ENCODE data around the gene NIPAL3. TPM values are rescaled to one million over a fixed set of nuclear protein-coding genes. Genes with fewer than 3 reads are reported as not detected.

NIPAL3 gene
- total RNA-seq, 1 experiment from 2014 or later = 11.2 TPM

DNA sequence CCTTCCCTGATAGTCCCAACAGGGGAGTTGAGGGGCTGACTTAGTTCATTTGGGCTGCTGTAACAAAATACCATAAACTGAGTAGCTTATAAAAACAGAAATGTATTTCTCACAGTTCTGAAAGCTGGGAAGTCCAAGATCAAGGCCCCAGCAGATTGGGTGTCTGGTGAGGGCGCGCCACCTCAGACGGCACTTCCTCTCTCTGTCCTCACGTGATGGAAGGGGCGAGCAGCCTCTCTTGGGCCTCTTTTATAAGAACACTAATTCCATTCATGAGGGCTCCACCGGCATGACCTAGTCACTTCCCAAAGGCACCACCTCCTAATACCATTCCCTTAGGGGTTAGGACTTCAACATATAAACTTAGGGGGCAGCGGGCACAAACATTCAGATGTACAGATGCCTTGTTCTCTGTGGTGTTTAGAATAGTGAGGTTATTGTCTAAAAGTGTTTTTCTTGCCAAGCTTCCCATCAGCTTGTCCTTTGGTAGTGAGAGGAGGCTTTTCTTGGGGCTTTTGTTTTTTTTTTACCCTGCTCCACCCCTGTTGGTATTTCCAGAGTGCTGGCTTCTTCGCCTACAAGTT lies 20.3 kb downstream of the NIPAL3 start:
- DNase-seq (ENCODE audit: low spot score) (no peak), ATAC-seq (no peak)
- no peak overlapping the region for H3K4me3 Mint-ChIP-seq
- no peaks in the 10 kb centered on the region for H3K36me3 Mint-ChIP-seq
- H3K4me1 Mint-ChIP-seq = peaks cover 14% of the 10 kb centered on the region
- ChIA-PET CTCF (no interaction called here), POLR2A (no interaction called here)
- TF ChIP-seq ZNF317 (CRISPR knock-in tag; IDR thresholded peaks at IDR 0.05; ENCODE audit: borderline replicate concordance, low read depth) (no peak), ZBTB21 (CRISPR knock-in tag; IDR thresholded peaks at IDR 0.05; ENCODE audit: borderline replicate concordance) (no peak), GRHL2 (CRISPR knock-in tag; IDR thresholded peaks at IDR 0.05; ENCODE audit: insufficient replicate concordance, severe bottlenecking) (no peak)
- no peaks in the 10 kb centered on the region for H3K27me3 Mint-ChIP-seq (ENCODE audit: low read depth)
- H3K9me3 Mint-ChIP-seq = no peaks in the 10 kb centered on the region
- no peak overlapping the region for H3K27ac Mint-ChIP-seq

DNA sequence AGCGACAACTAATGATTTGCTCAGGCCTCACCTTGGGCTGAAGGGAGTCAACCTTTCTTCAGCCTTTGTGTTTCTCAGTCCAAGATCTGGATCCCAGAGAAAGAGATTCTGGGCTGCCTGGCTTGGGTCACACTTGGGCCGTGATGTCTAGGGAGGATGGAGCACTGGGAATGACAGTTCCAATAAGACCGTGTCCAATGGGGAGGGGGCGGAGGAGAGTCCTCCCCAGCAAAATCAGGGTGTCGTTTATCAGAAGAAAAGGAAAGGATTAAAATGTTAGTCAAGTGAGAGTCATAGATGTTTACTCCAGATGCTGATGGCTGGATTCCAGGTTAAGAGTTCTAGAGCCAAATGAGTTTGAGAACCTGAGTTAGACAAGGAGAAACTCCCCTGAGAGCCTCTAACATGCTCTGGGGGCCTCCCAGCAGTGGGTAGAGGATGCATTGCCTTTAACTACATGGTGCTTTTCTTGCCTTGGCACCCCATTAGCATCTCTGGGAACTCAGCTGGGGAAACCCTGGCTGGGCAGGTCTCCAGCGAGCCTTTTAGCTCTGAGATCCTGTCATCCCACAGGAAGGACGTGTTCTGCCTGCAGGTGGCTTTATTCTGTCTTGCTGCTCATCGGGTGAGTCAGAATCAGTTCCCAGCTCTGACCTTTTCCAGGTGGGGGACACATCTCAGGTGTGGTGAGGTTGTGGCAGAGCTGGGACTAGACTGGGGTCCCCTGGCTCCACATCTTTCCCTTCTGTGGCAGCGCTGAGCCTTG lies 22.2 kb downstream of the NIPAL3 start:
- POLR2A ChIA-PET = no interaction called here
- ATAC-seq (peak; percentile 56), DNase-seq (ENCODE audit: low spot score) (no peak)
- Mint-ChIP-seq H3K4me3 (no peak overlapping the region), H3K9me3 (no peaks in the 10 kb centered on the region), H3K27me3 (ENCODE audit: low read depth) (no peaks in the 10 kb centered on the region), H3K27ac (no peak overlapping the region; the same call in 1 of the 2 replicates), H3K36me3 (no peaks in the 10 kb centered on the region), H3K4me1 (peaks cover 14% of the 10 kb centered on the region)
- CTCF ChIA-PET = interaction anchor here (0.8 to 1.4 kb wide), 11 partner anchors 8 to 239 kb away, joined by 3 to 15 read pairs (median 3); partner anchors contain the start of genes NIPAL3 and STPG1
- TF ChIP-seq EMX1 (CRISPR knock-in tag; IDR thresholded peaks at IDR 0.05) = no peak
- no peak for TF ChIP-seq TEAD4 (CRISPR knock-in tag; IDR thresholded peaks at IDR 0.05)
- no peak for TF ChIP-seq KAT7 (CRISPR knock-in tag; IDR thresholded peaks at IDR 0.05; ENCODE audit: borderline replicate concordance)
- TF ChIP-seq, protein P1, sequence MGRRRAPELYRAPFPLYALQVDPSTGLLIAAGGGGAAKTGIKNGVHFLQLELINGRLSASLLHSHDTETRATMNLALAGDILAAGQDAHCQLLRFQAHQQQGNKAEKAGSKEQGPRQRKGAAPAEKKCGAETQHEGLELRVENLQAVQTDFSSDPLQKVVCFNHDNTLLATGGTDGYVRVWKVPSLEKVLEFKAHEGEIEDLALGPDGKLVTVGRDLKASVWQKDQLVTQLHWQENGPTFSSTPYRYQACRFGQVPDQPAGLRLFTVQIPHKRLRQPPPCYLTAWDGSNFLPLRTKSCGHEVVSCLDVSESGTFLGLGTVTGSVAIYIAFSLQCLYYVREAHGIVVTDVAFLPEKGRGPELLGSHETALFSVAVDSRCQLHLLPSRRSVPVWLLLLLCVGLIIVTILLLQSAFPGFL (CRISPR knock-in tag; IDR thresholded peaks at IDR 0.05; ENCODE audit: borderline replicate concordance) = no peak
- no peak for TF ChIP-seq ATF2 (CRISPR knock-in tag; IDR thresholded peaks at IDR 0.05; ENCODE audit: borderline replicate concordance, low read depth)

DNA sequence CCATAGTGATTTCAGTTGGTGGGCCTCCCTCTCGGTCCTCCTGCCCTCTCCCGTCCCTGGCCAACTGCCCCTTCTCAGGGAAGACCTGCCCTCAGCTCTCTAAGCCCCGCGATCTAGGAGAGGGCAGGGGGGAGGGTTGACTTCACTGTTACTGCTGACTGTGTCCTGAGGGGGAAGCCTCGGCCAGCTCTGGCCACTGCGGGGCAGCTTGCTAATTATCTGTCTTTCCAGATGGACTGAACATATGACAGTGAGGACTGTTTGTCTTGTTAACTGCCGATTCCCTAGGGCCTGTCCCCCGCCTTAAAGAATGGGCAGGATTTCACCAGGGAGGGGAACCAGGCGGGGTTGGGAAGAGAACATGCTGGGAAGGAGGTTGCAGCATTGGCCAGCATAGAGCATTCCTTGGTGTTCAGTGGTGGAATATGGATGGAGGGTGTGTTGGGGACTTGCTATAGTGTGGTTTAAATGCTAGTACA lies 22.9 kb downstream of the NIPAL3 start:
- Mint-ChIP-seq H3K4me1 (peaks cover 14% of the 10 kb centered on the region), H3K36me3 (no peaks in the 10 kb centered on the region), H3K9me3 (no peaks in the 10 kb centered on the region), H3K27me3 (ENCODE audit: low read depth) (no peaks in the 10 kb centered on the region), H3K4me3 (no peak overlapping the region), H3K27ac (peak overlapping the region; percentile 53; the same call in 1 of the 2 replicates)
- TF ChIP-seq ZBTB21 (CRISPR knock-in tag; IDR thresholded peaks at IDR 0.05; ENCODE audit: borderline replicate concordance) (no peak), NFYB (CRISPR knock-in tag; conservative IDR thresholded peaks at IDR 0.05; ENCODE audit: low read depth) (no peak), ZNF512 (CRISPR knock-in tag; IDR thresholded peaks at IDR 0.05; ENCODE audit: borderline replicate concordance) (no peak)
- TF ChIP-seq, protein P2, sequence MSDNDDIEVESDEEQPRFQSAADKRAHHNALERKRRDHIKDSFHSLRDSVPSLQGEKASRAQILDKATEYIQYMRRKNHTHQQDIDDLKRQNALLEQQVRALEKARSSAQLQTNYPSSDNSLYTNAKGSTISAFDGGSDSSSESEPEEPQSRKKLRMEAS (CRISPR knock-in tag; IDR thresholded peaks at IDR 0.05) = no peak
- ATAC-seq = peak; percentile 75
- ChIA-PET POLR2A (no interaction called here), CTCF (interaction anchor here (0.8 to 1.4 kb wide), 11 partner anchors 9 to 239 kb away, joined by 3 to 15 read pairs (median 3); partner anchors contain the start of genes NIPAL3 and STPG1)
- no peak for DNase-seq (ENCODE audit: low spot score)

- H3K36me3 Mint-ChIP-seq = 0 out of 2 replicates have a peak, but pooled peaks cover under 1% of the 10 kb centered on the region
- peaks cover 14% of the 10 kb centered on the region for H3K4me1 Mint-ChIP-seq
- no peaks in the 10 kb centered on the region for H3K9me3 Mint-ChIP-seq
- H3K27me3 Mint-ChIP-seq (ENCODE audit: low read depth) = no peaks in the 10 kb centered on the region
- DNase-seq (ENCODE audit: low spot score) (no peak), ATAC-seq (no peak)
- H3K4me3 Mint-ChIP-seq = no peak overlapping the region
- ChIA-PET POLR2A (no interaction called here), CTCF (no interaction called here)
- peak overlapping the region; percentile 55; the same call in 1 of the 2 replicates for H3K27ac Mint-ChIP-seq
- no peak for TF ChIP-seq MYBL2 (CRISPR knock-in tag; IDR thresholded peaks at IDR 0.05)
- TF ChIP-seq, protein P3, sequence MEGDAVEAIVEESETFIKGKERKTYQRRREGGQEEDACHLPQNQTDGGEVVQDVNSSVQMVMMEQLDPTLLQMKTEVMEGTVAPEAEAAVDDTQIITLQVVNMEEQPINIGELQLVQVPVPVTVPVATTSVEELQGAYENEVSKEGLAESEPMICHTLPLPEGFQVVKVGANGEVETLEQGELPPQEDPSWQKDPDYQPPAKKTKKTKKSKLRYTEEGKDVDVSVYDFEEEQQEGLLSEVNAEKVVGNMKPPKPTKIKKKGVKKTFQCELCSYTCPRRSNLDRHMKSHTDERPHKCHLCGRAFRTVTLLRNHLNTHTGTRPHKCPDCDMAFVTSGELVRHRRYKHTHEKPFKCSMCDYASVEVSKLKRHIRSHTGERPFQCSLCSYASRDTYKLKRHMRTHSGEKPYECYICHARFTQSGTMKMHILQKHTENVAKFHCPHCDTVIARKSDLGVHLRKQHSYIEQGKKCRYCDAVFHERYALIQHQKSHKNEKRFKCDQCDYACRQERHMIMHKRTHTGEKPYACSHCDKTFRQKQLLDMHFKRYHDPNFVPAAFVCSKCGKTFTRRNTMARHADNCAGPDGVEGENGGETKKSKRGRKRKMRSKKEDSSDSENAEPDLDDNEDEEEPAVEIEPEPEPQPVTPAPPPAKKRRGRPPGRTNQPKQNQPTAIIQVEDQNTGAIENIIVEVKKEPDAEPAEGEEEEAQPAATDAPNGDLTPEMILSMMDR (IDR thresholded peaks at IDR 0.05) = no peak
- no peak for TF ChIP-seq SP1 (CRISPR knock-in tag; conservative IDR thresholded peaks at IDR 0.05)
- no peak for TF ChIP-seq ZNF512 (CRISPR knock-in tag; IDR thresholded peaks at IDR 0.05; ENCODE audit: borderline replicate concordance)
- no peak for TF ChIP-seq SMAD3 (CRISPR knock-in tag; IDR thresholded peaks at IDR 0.05; ENCODE audit: borderline replicate concordance)
- TF ChIP-seq, protein P4, sequence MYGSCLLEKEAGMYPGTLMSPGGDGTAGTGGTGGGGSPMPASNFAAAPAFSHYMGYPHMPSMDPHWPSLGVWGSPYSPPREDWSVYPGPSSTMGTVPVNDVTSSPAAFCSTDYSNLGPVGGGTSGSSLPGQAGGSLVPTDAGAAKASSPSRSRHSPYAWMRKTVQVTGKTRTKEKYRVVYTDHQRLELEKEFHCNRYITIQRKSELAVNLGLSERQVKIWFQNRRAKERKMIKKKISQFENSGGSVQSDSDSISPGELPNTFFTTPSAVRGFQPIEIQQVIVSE (CRISPR knock-in tag; IDR thresholded peaks at IDR 0.05; ENCODE audit: borderline replicate concordance) = no peak
Measured at GRCh38 chr1:24440436-24440835, 24.8 kb downstream of the NIPAL3 start.
